WERI-Rb-1 (cell line): ENCODE data around the gene ARHGAP26.
"Not testable (repeated sequence)": the region's sequence is repeated elsewhere in the genome, so short reads cannot be mapped to it uniquely, and the experiment has no call there.

Experiments used
- DNase-seq: peaks from one replicate; pipeline ENCODE4 v3.0.0-alpha.2; 2020
- H3K27ac ChIP-seq: fragments of 250-450 bp; sonication (Bioruptor Pico); 2 replicates; pipeline ENCODE4 v1.5.1; 2020; ENCODE audit warnings: mild to moderate bottlenecking, moderate library complexity
- H3K27me3 ChIP-seq: fragments of 250-450 bp; sonication (Bioruptor Pico); 2 replicates; pipeline ENCODE4 v1.5.1; 2021; ENCODE audit warnings: mild to moderate bottlenecking, low read depth, moderate library complexity; ENCODE audit not compliant: insufficient read depth, severe bottlenecking
- H3K36me3 ChIP-seq: fragments of 250-450 bp; sonication (Bioruptor Pico); 2 replicates; pipeline ENCODE4 v1.5.1; 2020; ENCODE audit warnings: mild to moderate bottlenecking, moderate library complexity
- H3K4me3 ChIP-seq: 2 replicates; pipeline ENCODE4 v1.5.1; 2011; ENCODE audit warnings: low read depth, mild to moderate bottlenecking, control low read depth, low read length
- H3K9me3 ChIP-seq: fragments of 250-450 bp; sonication (Bioruptor Pico); 2 replicates; pipeline ENCODE4 v1.5.1; 2021; ENCODE audit warnings: mild to moderate bottlenecking, moderate library complexity; ENCODE audit not compliant: severe bottlenecking
- CTCF ChIP-seq: IDR thresholded peaks from 2 replicates; pipeline ENCODE4 v1.5.1; 2011; ENCODE audit warnings: low read depth, mild to moderate bottlenecking, control low read depth, inconsistent platforms, low read length

The ARHGAP26 gene

GRCh38 chr5:143115381-143115780 is 345.2 kb downstream of the ARHGAP26 start:
- Histone ChIP-seq H3K27ac (no peak overlapping the region), H3K4me3 (no peak overlapping the region), H3K27me3 (no peaks in the 10 kb centered on the region), H3K9me3 (no peaks in the 10 kb centered on the region), H3K36me3 (no peaks in the 10 kb centered on the region)
- DNase-seq: no peak
- TF ChIP-seq CTCF: no peak

- DNase-seq: no peak
- no peak for TF ChIP-seq CTCF
- H3K27me3 ChIP-seq: no peaks in the 10 kb centered on the region
- no peaks in the 10 kb centered on the region for H3K9me3 ChIP-seq
- H3K4me3 ChIP-seq: no peak overlapping the region
- H3K27ac ChIP-seq: no peak overlapping the region
- no peaks in the 10 kb centered on the region for H3K36me3 ChIP-seq
Observed at GRCh38 chr5:143116814-143117213, 346.6 kb downstream of the ARHGAP26 start.

GRCh38 chr5:143117821-143118220 is 347.6 kb downstream of the ARHGAP26 start:
- Histone ChIP-seq H3K27ac (no peak overlapping the region), H3K36me3 (no peaks in the 10 kb centered on the region)

GRCh38 chr5:143118222-143118621 is 348.0 kb downstream of the ARHGAP26 start:
- no peak for TF ChIP-seq CTCF
- H3K36me3 ChIP-seq: no peaks in the 10 kb centered on the region
- no peaks in the 10 kb centered on the region for H3K27me3 ChIP-seq
- no peak for DNase-seq
- H3K9me3 ChIP-seq: no peaks in the 10 kb centered on the region
- H3K4me3 ChIP-seq: no peak overlapping the region
- no peak overlapping the region for H3K27ac ChIP-seq

More at GRCh38 chr5:143117821-143118220, 347.6 kb downstream of the ARHGAP26 start:
- no peak for DNase-seq
- no peak for TF ChIP-seq CTCF
- Histone ChIP-seq H3K9me3 (no peaks in the 10 kb centered on the region), H3K4me3 (no peak overlapping the region), H3K27me3 (no peaks in the 10 kb centered on the region)

- H3K4me3 ChIP-seq, H3K27ac ChIP-seq, H3K9me3 ChIP-seq, H3K36me3 ChIP-seq, DNase-seq, H3K27me3 ChIP-seq: not testable (repeated sequence)
Observed at GRCh38 chr5:143118818-143119217, 348.6 kb downstream of the ARHGAP26 start.

GRCh38 chr5:143119291-143119769 is 349.2 kb downstream of the ARHGAP26 start:
- DNase-seq: no peak
- Histone ChIP-seq H3K27ac (no peak overlapping the region), H3K36me3 (no peaks in the 10 kb centered on the region), H3K4me3 (no peak overlapping the region), H3K9me3 (no peaks in the 10 kb centered on the region), H3K27me3 (no peaks in the 10 kb centered on the region)
- TF ChIP-seq CTCF: no peak
